Measurements from ENCODE around the gene TMEM39B.

- no peak for TF ChIP-seq EZH2 (IDR thresholded peaks at IDR 0.05; ENCODE audit: borderline replicate concordance, insufficient read depth, low read depth, low read length, poor library complexity, severe bottlenecking)
- no peak for TF ChIP-seq CTCF (IDR thresholded peaks at IDR 0.05)
Measured at GRCh38 chr1:32025515-32025914, 47.2 kb upstream of the TMEM39B start.

Data from B cell (primary cell).